Measurements from ENCODE around the gene MTRF1. TPM values are rescaled to one million over a fixed set of nuclear protein-coding genes. Genes with fewer than 3 reads are reported as not detected.

The MTRF1 gene
- total RNA-seq, 1 donor from 2014 or later: 24.9 TPM

GRCh38 chr13:41220401-41220800 lies 43.0 kb downstream of the MTRF1 start:
- Histone ChIP-seq H3K27me3 (no peaks in the 10 kb centered on the region), H3F3A (ENCODE audit: low read depth) (no peaks in the 10 kb centered on the region), H3K27ac (no peak overlapping the region), H3K79me2 (ENCODE audit: low read depth) (no peaks in the 10 kb centered on the region), H3K9ac (no peak overlapping the region), H3K4me2 (no peak overlapping the region), H3K4me3 (no peak overlapping the region), H3K4me1 (no peaks in the 10 kb centered on the region), H2AFZ (replicated peaks) (no peak overlapping the region), H3K36me3 (no peaks in the 10 kb centered on the region), H3K9me3 (ENCODE audit: low read depth) (no peaks in the 10 kb centered on the region), H4K20me1 (ENCODE audit: low read depth) (no peaks in the 10 kb centered on the region)
- Mint-ChIP-seq H3K4me3 (no peak overlapping the region), H3K36me3 (peaks cover 9% of the 10 kb centered on the region), H3K9me3 (no peaks in the 10 kb centered on the region), H3K4me1 (no peaks in the 10 kb centered on the region), H3K27ac (no peak overlapping the region), H3K27me3 (ENCODE audit: insufficient read depth, low read depth) (peaks cover 2% of the 10 kb centered on the region)
- no peak for DNase-seq (ENCODE audit: low spot score)
- TF ChIP-seq CTCF (IDR thresholded peaks at IDR 0.05) (no peak), EZH2 (IDR thresholded peaks at IDR 0.05) (no peak), EZH2phosphoT487 (IDR thresholded peaks at IDR 0.05) (no peak)

- Histone ChIP-seq H3K27ac (no peak overlapping the region), H3F3A (ENCODE audit: low read depth) (no peaks in the 10 kb centered on the region), H3K27me3 (no peaks in the 10 kb centered on the region), H2AFZ (replicated peaks) (no peak overlapping the region), H3K4me3 (no peak overlapping the region), H3K36me3 (no peaks in the 10 kb centered on the region), H4K20me1 (ENCODE audit: low read depth) (no peaks in the 10 kb centered on the region), H3K9ac (no peak overlapping the region), H3K9me3 (ENCODE audit: low read depth) (no peaks in the 10 kb centered on the region), H3K4me1 (no peaks in the 10 kb centered on the region), H3K79me2 (ENCODE audit: low read depth) (no peaks in the 10 kb centered on the region), H3K4me2 (no peak overlapping the region)
- no peak overlapping the region for H3K4me3 Mint-ChIP-seq
- no peaks in the 10 kb centered on the region for H3K4me1 Mint-ChIP-seq
- peaks cover 14% of the 10 kb centered on the region for H3K36me3 Mint-ChIP-seq
- peaks cover 7% of the 10 kb centered on the region for H3K9me3 Mint-ChIP-seq
- H3K27me3 Mint-ChIP-seq (ENCODE audit: insufficient read depth, low read depth): no peaks in the 10 kb centered on the region
- H3K27ac Mint-ChIP-seq: no peak overlapping the region
- no peak for DNase-seq (ENCODE audit: low spot score)
- TF ChIP-seq CTCF (IDR thresholded peaks at IDR 0.05) (no peak), EZH2 (IDR thresholded peaks at IDR 0.05) (no peak), EZH2phosphoT487 (IDR thresholded peaks at IDR 0.05) (no peak)
Measured at GRCh38 chr13:41216160-41216559, 47.2 kb downstream of the MTRF1 start.

- Mint-ChIP-seq H3K4me3 (no peak overlapping the region), H3K4me1 (no peaks in the 10 kb centered on the region), H3K27me3 (ENCODE audit: insufficient read depth, low read depth) (no peaks in the 10 kb centered on the region), H3K9me3 (peaks cover 21% of the 10 kb centered on the region), H3K36me3 (peaks cover 8% of the 10 kb centered on the region), H3K27ac (no peak overlapping the region)
- Histone ChIP-seq H3K79me2 (ENCODE audit: low read depth) (no peaks in the 10 kb centered on the region), H3K4me2 (no peak overlapping the region), H3F3A (ENCODE audit: low read depth) (no peaks in the 10 kb centered on the region), H2AFZ (replicated peaks) (no peak overlapping the region), H3K27me3 (no peaks in the 10 kb centered on the region), H4K20me1 (ENCODE audit: low read depth) (no peaks in the 10 kb centered on the region), H3K4me1 (no peaks in the 10 kb centered on the region), H3K36me3 (no peaks in the 10 kb centered on the region), H3K9me3 (ENCODE audit: low read depth) (peaks cover 7% of the 10 kb centered on the region), H3K4me3 (no peak overlapping the region), H3K27ac (no peak overlapping the region), H3K9ac (no peak overlapping the region)
- TF ChIP-seq EZH2 (IDR thresholded peaks at IDR 0.05) (no peak), EZH2phosphoT487 (IDR thresholded peaks at IDR 0.05) (no peak), CTCF (IDR thresholded peaks at IDR 0.05) (no peak)
- no peak for DNase-seq (ENCODE audit: low spot score)
Measured at GRCh38 chr13:41213919-41214318, 49.5 kb downstream of the MTRF1 start.

Measured in neural progenitor cell (in vitro differentiated cells).